HG03457 (cell line): Measurements from ENCODE around the gene SNTG2.

Experiments used
- ATAC-seq: cut with Tn5 transposase; IDR thresholded peaks from one replicate; pipeline ENCODE4 v1.9.1; 2021; ENCODE audit warnings: moderate number of reproducible peaks; ENCODE audit not compliant: unreplicated experiment

SNTG2 gene

DNA sequence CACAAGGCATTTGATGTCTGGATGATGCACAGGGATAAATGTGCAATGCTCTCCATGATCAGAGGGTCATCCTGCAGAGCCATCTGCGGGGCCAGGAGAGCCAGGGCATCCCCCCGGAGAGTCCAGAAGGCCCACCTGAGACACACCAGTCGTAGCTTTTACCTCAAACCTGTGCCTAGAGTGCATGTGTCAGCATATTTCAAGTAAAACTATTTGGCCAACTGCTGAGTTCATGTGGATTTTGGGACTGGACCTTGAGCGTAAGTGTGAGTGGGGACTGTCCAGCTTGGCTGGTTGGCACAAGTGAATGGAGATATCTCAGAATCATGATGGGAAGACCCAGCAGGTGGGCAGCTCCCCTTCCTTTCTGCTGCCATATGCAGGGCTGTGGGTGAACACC, 314.8 kb downstream of the SNTG2 start:
- ATAC-seq, result no peak

DNA sequence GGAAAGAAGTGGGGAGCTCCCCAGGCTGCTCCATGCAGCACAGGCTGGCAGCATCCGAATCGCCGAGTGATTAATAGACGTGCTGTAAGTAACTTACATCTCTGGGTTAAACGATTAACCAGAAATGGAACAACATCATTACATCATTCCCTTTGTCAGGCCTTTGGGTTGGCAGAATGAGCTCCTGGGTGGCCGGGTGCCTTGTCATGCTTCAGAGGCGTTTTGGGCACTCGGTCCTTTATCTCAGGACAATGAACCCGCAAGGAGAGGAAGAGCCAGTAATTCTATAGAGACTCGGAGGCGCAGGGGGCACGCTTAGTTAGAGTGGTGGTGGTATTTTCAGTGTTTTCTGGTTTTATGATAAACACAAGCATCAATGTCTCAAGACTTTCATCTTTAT, 315.7 kb downstream of the SNTG2 start:
- no peak for ATAC-seq

DNA sequence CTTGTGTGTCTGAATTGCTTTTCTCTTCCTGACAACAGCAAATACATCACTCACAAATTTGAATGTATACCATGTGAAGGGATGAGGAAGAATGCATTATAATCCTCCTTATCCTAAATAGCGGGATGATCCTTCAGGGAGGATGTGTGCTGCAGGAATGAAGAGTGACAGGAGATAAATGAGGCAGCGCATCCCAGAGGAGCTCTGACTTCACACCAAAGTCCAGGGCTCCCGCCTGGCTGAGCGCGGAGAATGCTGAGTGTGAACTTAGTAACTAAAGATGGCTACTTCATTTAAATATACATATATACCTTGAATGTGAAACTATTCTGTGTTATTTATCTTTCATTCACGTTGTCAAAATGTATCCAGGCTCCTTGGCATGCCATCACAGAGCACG, 317.4 kb downstream of the SNTG2 start:
- no peak for ATAC-seq

DNA sequence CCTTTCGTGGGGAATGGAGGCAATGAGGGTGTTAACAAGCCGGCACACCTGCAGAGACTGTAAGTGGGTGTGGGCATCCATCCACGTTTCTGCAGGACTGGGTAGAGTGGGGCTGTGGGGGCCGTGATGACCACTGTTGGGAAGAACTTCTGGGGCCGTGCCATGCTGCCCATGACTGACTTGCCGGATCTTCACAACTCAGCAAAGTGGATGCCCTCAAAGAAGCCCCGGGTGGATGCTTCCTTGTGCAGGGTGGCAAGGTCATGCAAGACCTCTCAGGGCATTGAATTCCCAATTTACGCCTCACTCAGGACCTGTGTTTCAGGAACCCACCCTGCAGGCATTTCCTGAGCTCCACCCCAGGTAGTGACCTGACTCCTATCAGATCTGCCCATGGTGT, 319.2 kb downstream of the SNTG2 start:
- ATAC-seq, result no peak

DNA sequence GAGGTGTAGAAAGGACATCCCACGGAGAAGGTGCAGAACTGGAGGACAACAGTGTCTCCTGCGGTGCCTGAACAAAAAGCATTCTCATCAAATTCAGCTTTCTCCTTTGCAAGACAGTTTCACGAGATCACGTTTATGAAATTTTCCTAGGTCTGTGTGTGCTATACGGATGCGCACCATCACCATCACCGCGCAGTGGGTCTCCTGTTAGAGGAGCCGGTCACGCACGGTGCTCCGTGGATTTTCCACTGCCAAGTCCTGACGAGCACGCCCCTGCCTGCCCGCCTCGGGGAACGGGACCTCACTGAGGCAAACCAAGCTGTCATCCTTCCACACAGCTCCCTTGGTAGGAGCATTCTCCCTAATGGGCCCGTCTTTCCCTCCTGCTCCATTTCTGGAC, 322.2 kb downstream of the SNTG2 start:
- ATAC-seq, result no peak

DNA sequence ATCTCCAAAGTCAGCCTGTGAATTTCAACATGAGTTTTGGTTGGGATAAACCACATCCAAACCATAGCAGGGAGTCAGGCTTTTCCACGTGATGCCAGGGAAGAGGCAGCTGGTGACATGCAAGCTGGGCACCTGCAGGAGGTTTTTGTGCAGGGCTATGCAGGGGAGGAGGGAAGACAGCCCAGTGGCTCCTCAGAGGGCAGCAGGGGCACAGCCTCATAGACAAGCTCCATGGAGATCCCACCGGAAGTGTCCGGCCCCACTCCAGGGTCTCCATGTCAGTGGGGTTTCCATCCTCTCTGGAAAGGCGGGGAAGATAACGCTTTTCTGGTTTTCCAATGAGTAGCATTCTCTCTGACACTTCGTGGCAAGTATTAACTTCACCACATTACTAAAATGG, 327.0 kb downstream of the SNTG2 start:
- no peak for ATAC-seq

DNA sequence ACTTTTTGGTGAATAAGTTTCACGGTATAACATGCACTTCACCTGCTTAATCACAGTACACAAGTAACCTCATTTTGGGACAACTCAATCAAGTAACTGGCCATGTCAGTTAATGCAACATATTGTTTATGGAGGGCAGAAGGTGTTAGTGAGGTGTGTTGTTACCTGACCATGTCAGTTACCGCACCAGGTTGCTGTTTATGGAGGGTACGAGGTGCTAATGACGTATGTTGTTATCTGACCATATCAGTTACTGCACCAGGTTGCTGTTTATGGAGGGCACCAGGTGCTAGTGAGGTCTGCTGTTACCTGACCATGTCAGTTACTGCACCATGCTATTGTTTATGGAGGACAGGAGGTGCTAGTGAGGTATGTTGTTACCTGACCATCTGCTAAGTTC, 327.5 kb downstream of the SNTG2 start:
- ATAC-seq, result no peak

DNA sequence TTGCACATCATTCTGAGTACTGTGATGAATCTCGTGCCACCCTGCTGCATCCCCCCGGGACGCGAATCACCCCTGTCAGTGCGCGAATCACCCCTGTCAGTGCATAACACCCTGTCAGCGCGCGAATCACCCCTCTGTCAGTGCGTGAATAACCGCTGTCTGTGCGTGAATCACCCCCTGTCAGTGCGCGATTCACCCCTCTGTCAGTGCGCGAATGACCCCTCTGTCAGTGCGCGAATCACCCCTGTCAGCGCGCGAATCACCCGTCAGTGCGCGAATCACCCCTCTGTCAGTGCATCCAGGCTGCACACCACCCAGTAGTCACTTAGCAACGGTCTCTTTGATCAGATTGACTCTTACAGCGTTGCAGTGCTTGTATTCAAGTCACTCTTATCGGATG, 328.2 kb downstream of the SNTG2 start:
- ATAC-seq, result no peak

DNA sequence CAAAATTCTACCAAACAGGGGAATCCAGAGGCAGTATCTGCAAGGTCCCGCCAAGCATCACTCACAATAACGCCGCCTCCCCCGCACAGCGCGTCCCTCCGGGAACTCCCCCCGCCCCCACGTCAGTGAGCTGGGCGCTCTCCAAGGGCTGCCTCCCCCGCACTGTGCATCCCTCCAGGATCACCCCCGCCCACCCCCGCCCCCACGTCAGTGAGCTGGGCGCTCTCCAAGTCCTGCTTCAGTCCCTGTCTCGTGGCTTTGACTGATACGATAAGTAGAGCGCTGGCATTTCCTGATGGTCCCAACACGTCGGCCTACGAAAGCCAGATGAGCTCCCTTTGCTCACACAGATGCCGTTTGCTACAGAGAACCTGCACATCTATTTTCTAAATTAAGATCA, 331.9 kb downstream of the SNTG2 start:
- no peak for ATAC-seq

DNA sequence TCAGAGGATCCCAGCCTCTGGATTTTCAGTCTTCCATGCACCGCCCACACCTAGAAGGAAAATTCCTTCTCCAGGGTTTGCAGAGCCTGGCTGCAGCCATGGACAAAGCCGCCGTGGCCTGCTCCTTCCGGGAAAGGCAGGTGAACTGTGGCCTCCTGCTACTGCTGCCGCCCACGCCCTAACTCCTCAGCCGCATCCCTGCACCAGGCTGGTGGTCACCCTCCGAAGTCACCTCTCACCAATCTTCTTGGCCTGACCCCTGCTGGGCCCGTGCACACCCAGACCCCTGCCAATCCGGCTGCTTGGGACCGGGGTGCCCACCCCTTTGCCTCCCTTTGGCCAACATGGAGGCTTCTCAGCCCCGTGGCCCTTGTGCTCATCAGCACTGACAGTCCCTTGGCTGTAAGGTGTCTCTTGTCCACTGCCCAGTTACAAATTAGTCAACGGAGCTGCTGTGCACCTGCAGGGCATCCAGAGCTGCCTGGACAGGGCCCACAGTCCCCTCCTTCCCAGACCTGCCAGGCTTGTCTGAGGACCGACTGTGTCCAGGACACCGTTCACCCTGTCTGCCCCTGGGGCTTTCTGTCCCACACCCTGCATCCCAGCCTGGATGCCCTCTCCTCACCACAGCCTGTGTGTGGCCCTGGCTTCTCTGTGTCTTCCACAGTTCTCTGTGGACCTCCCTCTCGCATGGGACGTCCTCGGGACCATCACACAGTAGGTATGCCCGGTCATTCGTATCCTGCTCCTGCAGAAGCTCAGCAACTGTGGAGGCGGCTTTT, 332.6 kb downstream of the SNTG2 start:
- ATAC-seq, result no peak

DNA sequence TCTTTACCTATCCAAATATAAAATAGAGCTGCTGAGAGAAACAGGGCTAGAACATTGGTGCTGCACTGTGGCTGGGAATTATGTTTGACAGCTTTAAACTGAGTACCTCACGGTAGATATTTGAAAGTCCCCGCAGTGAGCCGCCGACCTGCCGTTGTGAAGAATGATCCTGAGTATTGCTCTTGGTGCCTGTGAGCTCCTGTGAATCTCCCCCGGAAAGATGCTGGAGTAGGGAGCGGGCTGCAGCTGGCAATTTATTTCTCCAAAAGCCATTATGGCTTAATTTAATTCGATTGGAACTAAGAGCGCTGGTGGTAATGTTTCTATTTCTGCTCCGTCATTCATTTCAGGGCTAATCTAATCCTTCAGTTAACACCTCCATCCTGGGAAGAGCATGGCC, 333.2 kb downstream of the SNTG2 start:
- ATAC-seq, result no peak

DNA sequence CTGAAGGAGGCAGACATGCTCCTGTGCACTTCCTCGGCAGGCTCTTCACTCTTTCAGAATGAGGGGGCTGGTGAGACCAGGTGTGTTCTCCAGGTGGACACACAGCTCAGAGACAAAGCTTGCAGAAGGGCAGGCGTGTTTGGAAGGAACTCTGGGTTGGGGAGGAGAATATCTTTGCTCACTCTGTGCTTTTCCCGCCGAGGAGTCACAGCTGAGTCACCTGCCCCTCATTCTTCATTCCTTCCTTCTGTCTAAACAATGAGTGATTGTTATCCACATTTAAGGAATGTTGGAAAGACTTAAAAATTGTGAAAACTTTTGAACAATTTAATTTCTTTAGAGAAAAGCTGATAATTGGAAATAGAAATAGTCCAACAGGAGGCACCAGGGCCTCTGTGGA, 336.3 kb downstream of the SNTG2 start:
- no peak for ATAC-seq

DNA sequence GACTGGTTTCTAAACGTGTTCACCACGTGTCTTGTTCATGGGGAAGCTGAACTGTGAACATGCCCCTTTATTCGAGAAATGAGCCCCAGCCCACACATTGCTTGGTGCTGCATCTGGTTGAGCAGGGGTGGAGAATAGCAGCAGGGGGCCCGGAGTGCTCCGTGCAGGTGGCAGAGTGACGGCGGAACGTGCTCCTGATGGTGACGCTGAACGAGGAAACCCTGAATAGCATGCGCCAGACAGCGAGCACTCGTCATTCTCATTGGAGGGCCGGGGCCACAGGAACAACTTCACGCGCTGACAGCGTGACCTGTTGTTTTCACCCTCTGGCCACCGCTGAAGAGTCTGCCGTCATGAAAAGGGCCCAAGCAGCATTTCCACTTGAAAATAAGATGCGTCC, 336.8 kb downstream of the SNTG2 start:
- no peak for ATAC-seq

DNA sequence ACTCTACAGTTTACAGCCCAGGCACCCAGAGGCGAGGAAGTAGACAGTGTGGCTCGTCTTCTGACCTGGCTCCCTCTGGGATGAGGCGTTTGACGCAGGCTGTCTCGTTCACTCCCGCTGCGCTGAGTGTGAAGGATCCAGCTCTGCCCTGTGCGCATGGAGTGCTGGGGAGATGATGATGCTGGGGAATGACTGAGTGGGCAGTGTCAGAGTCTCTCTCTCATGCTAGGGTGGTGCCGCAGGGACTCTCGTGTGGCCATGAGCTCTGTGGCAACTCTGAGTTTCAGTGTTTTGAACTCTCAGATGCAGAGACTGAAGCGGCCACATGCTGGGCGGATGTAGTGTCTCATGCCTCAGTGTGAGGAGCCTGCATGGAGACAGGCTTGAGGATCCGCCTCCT, 344.3 kb downstream of the SNTG2 start:
- ATAC-seq, result no peak

DNA sequence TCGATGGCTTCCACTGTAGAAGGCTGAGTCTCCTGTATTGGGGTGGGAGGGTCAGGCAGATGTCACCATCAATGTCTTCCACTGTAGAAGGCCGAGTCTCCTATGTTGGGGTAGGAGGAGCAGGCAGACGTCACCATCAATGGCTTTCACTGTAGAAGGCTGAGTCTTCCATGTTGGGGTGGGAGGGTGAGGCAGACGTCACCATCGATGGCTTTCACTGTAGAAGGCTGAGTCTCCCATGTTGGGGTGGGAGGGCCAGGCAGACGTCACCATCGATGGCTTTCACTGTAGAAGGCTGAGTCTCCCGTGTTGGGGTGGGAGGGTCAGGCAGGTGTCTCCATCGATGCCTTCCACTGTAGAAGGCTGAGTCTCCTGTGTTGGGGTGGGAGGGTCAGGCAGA, 345.1 kb downstream of the SNTG2 start:
- ATAC-seq, result no peak

DNA sequence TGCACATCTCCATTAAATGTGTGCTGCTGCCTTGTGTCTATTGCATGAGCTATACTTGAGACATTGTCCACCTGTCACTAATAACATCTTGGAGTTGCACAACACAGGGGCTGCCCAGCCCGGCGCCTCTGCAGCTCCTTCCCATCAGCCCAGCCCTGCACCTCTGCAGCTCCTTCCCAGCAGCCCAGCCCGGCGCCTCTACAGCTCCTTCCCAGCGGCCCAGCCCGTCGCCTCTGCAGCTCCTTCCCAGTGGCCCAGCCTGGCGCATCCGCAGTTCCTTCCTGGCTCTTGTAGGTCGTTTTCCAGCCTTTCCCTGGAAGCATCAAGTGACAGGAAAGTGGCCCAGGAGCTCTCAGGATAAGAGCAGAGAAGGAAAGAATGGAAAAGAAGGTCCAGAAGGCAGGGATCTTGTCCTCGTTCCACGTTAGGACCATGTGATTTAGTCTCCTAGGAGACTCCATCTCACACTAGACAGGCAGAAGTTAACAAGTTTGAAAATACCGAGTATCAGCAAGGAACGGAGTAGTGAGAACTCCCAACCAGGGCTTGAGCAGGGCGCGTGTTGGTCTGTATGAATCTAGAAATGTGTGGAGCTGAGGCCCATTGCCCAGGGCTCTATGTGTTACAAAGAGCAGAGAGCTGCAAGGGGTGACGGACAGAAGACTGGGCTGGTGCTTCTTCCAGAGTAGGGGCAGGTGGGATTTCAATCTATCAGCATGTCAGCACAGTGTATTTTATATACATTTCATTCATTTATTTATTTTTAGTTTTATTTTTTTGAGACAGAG, 346.9 kb downstream of the SNTG2 start:
- ATAC-seq, result no peak

DNA sequence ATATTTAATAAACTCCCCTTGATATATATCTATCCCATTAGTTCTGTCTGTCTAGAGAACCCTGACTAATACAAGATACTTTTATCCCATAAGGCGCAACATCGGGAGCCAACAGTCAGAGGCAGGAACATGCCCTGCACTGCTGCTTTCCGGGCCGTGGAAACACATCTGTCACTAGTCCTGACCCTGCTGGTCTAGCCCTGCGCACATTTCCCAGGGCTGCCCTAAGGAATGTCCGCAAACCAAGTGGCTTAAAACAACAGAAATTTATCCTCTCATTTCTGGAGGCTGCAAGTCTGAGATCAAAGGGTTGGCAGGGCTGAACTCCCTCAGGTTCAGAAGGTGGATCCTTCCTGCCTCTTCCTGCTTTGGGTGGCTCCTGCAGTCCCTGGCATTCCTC, 348.4 kb downstream of the SNTG2 start:
- ATAC-seq, result no peak

DNA sequence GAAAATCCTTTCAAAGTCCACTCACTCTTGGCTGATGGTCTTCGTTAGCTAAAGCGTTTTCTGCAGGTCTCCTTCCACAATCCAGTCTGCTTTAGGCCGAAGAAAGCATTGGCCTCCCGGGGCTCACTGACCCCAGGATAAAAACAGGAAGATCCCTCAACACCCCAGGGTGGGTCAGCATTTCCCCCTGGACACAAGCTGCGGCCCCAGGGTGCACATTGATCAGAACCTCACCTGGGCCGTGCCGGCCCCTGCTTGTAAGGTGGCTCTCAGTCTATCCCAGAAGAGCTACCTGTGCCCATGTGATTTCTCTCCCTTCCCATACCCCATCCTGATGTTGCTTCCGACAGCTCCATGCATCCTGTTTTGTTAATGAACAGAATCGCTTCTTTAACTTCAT, 349.6 kb downstream of the SNTG2 start:
- ATAC-seq, result no peak

DNA sequence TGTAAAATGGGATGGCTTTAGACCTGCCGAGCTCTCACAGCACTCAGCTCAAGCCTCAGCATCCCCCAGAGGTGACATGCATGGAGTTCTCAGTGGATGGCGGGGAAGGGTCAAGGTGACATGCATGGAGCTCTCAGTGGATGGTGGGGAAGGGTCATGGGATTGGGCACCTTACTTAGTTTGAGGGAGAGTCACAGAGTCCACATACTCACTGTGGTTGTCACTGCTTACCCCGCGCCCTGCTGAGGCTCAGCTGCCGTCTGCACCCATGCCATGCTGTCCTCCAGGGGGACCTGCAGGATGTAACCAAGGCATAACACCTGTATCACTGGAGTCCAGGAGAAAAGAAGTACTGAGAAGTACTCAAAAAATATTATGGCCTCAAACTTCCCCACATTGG, 350.4 kb downstream of the SNTG2 start:
- no peak for ATAC-seq

DNA sequence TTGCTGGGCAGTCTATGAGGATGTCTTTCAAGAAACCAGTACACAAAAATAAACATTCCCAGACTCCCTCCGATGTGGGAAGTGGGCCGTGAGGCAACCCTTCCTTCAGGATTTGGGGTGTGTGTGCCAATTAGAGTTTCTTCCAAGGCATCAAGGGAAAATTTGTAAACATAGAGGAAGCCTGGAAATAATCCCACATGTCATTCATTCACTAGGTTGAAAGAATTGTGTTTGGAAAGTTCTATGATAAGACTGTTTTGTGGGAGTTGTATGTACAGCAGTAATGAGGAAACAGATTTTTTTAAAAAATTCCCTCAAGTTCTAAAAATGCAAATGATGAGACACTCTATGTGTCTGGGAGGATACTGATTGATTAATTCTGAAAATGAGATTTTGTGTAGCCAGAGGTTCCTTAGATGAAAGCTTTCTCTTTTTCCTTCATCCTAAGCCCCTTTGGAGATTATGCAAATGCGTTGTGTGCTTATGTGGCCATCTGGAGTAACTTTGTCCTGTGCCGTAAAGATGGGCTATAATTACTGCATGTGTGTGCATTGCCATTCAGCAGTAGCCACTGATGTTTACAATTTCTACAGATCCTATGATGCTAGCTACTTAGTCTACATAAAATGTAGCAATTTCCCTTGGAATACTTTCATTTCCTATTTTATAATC, 354.8 kb downstream of the SNTG2 start:
- no peak for ATAC-seq

DNA sequence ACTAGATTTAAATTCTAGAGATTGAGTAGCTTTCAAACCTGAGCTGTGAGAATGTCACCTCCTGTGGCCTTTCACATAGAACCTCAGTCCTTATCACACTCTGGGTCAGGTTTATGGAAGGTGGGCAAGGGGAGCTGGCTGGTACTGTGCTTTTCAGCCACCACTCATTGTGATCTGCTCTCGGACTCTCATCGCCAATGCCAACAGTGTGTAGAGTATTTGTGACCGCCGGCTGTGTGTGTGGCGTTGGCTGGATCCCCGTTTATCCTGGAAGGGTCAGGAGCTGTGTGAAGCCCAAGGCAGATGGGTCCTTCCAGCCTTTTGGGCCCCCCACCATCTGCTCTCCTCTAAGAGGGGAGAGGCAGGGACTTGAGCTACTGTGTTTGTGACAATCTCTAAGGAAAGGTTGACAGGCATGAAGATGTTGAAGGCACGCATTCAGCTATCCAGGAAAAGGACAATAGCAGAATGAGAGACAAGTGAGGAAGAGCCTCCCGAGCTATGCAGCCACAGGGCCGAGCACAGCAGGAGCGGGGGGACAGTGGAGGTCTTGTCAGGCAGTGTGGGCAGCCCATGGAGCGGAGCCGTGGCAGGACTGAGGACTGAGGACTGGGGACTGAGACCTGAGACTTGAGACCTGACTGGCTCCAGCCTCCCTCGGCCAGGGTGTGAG, 355.5 kb downstream of the SNTG2 start:
- ATAC-seq, result no peak
